ENCODE results near the gene CCSER1.

The CCSER1 gene

DNA sequence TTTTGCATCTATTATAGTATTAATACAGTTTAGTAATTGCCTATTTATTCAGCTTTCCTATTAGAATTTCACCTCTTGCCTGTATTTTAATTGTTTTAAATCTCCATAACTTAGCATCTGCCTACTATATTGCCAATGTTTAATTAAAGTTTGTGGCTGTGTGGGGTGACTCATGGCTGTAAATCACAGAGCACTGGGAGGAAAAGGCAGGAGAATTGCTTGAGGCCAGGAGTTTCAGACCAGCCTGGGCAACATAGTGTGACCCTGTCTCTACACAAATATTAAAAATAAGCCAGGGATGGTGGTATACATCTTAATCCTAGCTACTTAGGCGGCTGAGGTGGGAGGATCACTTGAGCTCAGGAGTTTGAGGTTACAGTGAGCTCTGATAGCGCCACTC lies 14.5 kb upstream of the CCSER1 start:
- Histone ChIP-seq H2BK15ac (ENCODE audit: low read length) (no peak overlapping the region), H3K4me3 (ENCODE audit: low read length in 2 of 2) (no peak overlapping the region), H3K9ac (ENCODE audit: low read depth, low read length, poor library complexity) (no peak overlapping the region), H2BK12ac (ENCODE audit: low read length) (no peak overlapping the region), H4K8ac (ENCODE audit: low read depth, low read length) (no peak overlapping the region), H2AK5ac (ENCODE audit: low read depth, low read length) (no peak overlapping the region), H4K91ac (ENCODE audit: low read depth, low read length, poor library complexity) (no peak overlapping the region), H3K18ac (ENCODE audit: low read length) (no peak overlapping the region), H3K79me1 (ENCODE audit: low read depth, low read length) (no peaks in the 10 kb centered on the region), H3K23ac (ENCODE audit: low read depth, low read length, poor library complexity) (no peak overlapping the region), H3K36me3 (replicated peaks in 1 of 2; ENCODE audit: control insufficient read depth in 2 of 2, insufficient read depth in 2 of 2, low read length in 2 of 2) (no peaks in the 10 kb centered on the region), H3K4ac (ENCODE audit: low read length) (no peak overlapping the region), H2BK120ac (ENCODE audit: low read depth, low read length) (no peak overlapping the region), H3K4me2 (ENCODE audit: insufficient read depth, low read length, poor library complexity, severe bottlenecking) (no peak overlapping the region), H2AFZ (ENCODE audit: low read length) (no peak overlapping the region), H3K4me1 (ENCODE audit: control insufficient read depth in 2 of 2, insufficient read depth in 1 of 2, low read depth in 1 of 2, low read length in 2 of 2) (no peaks in the 10 kb centered on the region), H3K27me3 (ENCODE audit: control insufficient read depth in 3 of 3, insufficient read depth in 3 of 3, low read depth in 1 of 3, low read length in 3 of 3) (peaks cover 0 to 2% (median 0%) of the 10 kb centered on the region in 3 experiments), H3K9me3 (replicated peaks in 1 of 2; ENCODE audit: control insufficient read depth in 2 of 2, insufficient read depth in 1 of 2, low read depth in 1 of 2, low read length in 2 of 2) (no peaks in the 10 kb centered on the region), H2BK5ac (ENCODE audit: low read length) (no peak overlapping the region), H3K27ac (replicated peaks; ENCODE audit: low read length) (no peak overlapping the region), H3K14ac (ENCODE audit: low read length) (no peak overlapping the region)
- no CpG with 5 or more reads among the region's 2 CpGs for WGBS, 2 donors (ENCODE audit: extremely low coverage in 2 of 2, insufficient read length in 2 of 2, insufficient replicate concordance in 1 of 2)
- DNase-seq (ENCODE audit: low spot score): no peak

DNA sequence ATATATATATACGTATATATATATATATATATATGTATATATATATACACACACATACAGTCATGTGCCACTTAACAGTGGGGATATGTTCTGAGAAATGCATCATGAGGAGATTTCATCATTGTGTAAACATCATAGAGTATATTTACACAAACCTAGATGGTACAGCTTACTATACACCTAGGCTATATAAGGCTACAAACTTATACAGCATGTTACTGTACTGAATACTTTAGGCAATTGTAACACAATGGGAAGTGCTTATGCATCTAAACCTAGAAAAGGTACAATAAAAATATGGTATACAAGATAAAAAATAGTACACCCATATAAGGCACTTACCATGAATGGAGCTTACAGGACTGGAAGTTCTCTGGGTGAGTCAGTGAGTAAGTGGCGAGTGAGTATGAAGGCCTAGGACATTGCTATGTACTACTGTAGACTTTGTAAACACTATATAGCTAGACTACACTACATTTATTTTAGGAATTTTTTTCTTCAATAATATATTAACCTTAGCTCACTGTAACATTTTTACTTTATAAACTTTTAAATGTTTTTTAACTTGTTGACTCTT lies 13.2 kb upstream of the CCSER1 start:
- DNase-seq (ENCODE audit: low spot score): no peak
- Histone ChIP-seq H2BK120ac (ENCODE audit: low read depth, low read length) (no peak overlapping the region), H2BK15ac (ENCODE audit: low read length) (no peak overlapping the region), H3K18ac (ENCODE audit: low read length) (no peak overlapping the region), H3K4ac (ENCODE audit: low read length) (no peak overlapping the region), H4K8ac (ENCODE audit: low read depth, low read length) (no peak overlapping the region), H3K79me1 (ENCODE audit: low read depth, low read length) (no peaks in the 10 kb centered on the region), H3K23ac (ENCODE audit: low read depth, low read length, poor library complexity) (no peak overlapping the region), H2AFZ (ENCODE audit: low read length) (no peak overlapping the region), H3K27ac (replicated peaks; ENCODE audit: low read length) (no peak overlapping the region), H2BK12ac (ENCODE audit: low read length) (no peak overlapping the region), H3K9ac (ENCODE audit: low read depth, low read length, poor library complexity) (no peak overlapping the region), H3K4me1 (ENCODE audit: control insufficient read depth in 2 of 2, insufficient read depth in 1 of 2, low read depth in 1 of 2, low read length in 2 of 2) (no peaks in the 10 kb centered on the region), H2AK5ac (ENCODE audit: low read depth, low read length) (no peak overlapping the region), H3K9me3 (replicated peaks in 1 of 2; ENCODE audit: control insufficient read depth in 2 of 2, insufficient read depth in 1 of 2, low read depth in 1 of 2, low read length in 2 of 2) (no peaks in the 10 kb centered on the region), H3K36me3 (replicated peaks in 1 of 2; ENCODE audit: control insufficient read depth in 2 of 2, insufficient read depth in 2 of 2, low read length in 2 of 2) (no peaks in the 10 kb centered on the region), H3K4me2 (ENCODE audit: insufficient read depth, low read length, poor library complexity, severe bottlenecking) (no peak overlapping the region), H3K14ac (ENCODE audit: low read length) (no peak overlapping the region), H3K4me3 (ENCODE audit: low read length in 2 of 2) (no peak overlapping the region), H2BK5ac (ENCODE audit: low read length) (no peak overlapping the region), H3K27me3 (ENCODE audit: control insufficient read depth in 3 of 3, insufficient read depth in 3 of 3, low read depth in 1 of 3, low read length in 3 of 3) (peaks cover 0 to 2% (median 0%) of the 10 kb centered on the region in 3 experiments), H4K91ac (ENCODE audit: low read depth, low read length, poor library complexity) (no peak overlapping the region)
- WGBS, 2 donors (ENCODE audit: extremely low coverage in 2 of 2, insufficient read length in 2 of 2, insufficient replicate concordance in 1 of 2): 67% methylated on average over 1 of the region's 2 CpGs; no CpG with 5 or more reads in 1 of the 2 donors

DNA sequence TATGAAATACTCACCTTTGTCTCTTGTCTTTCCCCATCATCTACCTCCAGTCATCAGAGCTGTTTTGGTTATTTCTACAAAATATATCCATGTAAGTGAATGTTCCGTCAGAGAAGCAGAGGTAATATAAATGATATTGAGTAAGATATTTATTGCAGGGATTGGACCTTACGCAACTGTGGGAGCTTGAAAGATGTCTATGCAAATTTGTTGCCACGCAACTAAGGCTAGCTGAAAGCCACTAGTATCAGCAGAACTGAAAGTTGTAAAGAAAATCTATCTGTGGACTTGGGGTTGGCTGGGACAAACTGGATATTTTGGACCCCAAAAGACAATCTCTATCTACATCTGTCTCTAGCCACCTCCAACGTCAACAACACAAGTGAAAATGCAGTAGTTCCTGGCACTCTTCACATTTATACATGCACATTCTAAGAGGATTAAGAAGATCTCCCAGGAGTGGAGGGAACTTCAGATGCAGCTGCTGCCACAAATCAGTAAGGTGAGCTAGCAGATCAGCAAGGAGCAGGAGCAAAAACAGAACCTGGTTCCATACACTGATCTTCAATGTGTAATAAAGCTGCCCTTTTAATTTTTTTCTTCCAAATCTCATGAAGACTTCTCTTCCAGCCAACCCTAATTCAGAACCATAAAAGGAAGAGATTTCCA lies 8.5 kb upstream of the CCSER1 start:
- Histone ChIP-seq H3K36me3 (replicated peaks in 1 of 2; ENCODE audit: control insufficient read depth in 2 of 2, insufficient read depth in 2 of 2, low read length in 2 of 2) (no peaks in the 10 kb centered on the region), H4K8ac (ENCODE audit: low read depth, low read length) (no peak overlapping the region), H2AFZ (ENCODE audit: low read length) (no peak overlapping the region), H3K23ac (ENCODE audit: low read depth, low read length, poor library complexity) (no peak overlapping the region), H3K4me3 (ENCODE audit: low read length in 2 of 2) (no peak overlapping the region), H3K4me1 (ENCODE audit: control insufficient read depth in 2 of 2, insufficient read depth in 1 of 2, low read depth in 1 of 2, low read length in 2 of 2) (no peaks in the 10 kb centered on the region), H2AK5ac (ENCODE audit: low read depth, low read length) (no peak overlapping the region), H2BK5ac (ENCODE audit: low read length) (no peak overlapping the region), H3K27me3 (ENCODE audit: control insufficient read depth in 3 of 3, insufficient read depth in 3 of 3, low read depth in 1 of 3, low read length in 3 of 3) (peaks cover 0 to 7% (median 0%) of the 10 kb centered on the region in 3 experiments), H3K9me3 (replicated peaks in 1 of 2; ENCODE audit: control insufficient read depth in 2 of 2, insufficient read depth in 1 of 2, low read depth in 1 of 2, low read length in 2 of 2) (no peaks in the 10 kb centered on the region), H3K14ac (ENCODE audit: low read length) (no peak overlapping the region), H3K27ac (replicated peaks; ENCODE audit: low read length) (no peak overlapping the region), H4K91ac (ENCODE audit: low read depth, low read length, poor library complexity) (no peak overlapping the region), H3K79me1 (ENCODE audit: low read depth, low read length) (no peaks in the 10 kb centered on the region), H2BK120ac (ENCODE audit: low read depth, low read length) (no peak overlapping the region), H3K4me2 (ENCODE audit: insufficient read depth, low read length, poor library complexity, severe bottlenecking) (no peak overlapping the region), H3K4ac (ENCODE audit: low read length) (no peak overlapping the region), H2BK15ac (ENCODE audit: low read length) (no peak overlapping the region), H3K18ac (ENCODE audit: low read length) (no peak overlapping the region), H3K9ac (ENCODE audit: low read depth, low read length, poor library complexity) (no peak overlapping the region), H2BK12ac (ENCODE audit: low read length) (no peak overlapping the region)
- WGBS, 2 donors (ENCODE audit: extremely low coverage in 2 of 2, insufficient read length in 2 of 2, insufficient replicate concordance in 1 of 2): no CpG with 5 or more reads among the region's 4 CpGs
- DNase-seq (ENCODE audit: low spot score): no peak

DNA sequence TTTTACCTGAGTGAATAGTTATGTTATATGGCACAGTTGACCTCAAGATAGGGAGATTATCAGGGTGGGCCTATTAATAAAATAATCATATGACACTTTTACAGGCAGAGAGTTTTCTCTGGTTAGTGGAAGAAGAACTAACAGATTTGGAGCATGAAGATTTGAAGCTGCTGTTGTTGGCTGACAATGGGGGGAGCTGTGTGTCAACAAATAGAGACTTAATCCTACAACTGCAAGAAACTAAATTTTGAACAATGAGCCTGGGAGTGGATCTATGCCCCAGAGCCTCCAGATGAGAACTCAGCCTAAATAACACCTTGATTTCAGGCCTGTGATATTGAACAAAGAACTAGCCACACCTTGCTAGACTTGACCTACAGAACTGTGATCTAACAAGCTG lies 7.2 kb upstream of the CCSER1 start:
- no peak overlapping the region for H3K4me2 ChIP-seq (ENCODE audit: insufficient read depth, low read length, poor library complexity, severe bottlenecking)

More for the DNA sequence above, 7.2 kb upstream of the CCSER1 start:
- Histone ChIP-seq H3K27me3 (ENCODE audit: control insufficient read depth in 3 of 3, insufficient read depth in 3 of 3, low read depth in 1 of 3, low read length in 3 of 3) (peaks cover 0 to 20% (median 0%) of the 10 kb centered on the region in 3 experiments), H3K18ac (ENCODE audit: low read length) (no peak overlapping the region), H2BK15ac (ENCODE audit: low read length) (no peak overlapping the region), H3K14ac (ENCODE audit: low read length) (no peak overlapping the region), H3K23ac (ENCODE audit: low read depth, low read length, poor library complexity) (no peak overlapping the region), H4K8ac (ENCODE audit: low read depth, low read length) (no peak overlapping the region), H3K4ac (ENCODE audit: low read length) (no peak overlapping the region), H3K4me1 (ENCODE audit: control insufficient read depth in 2 of 2, insufficient read depth in 1 of 2, low read depth in 1 of 2, low read length in 2 of 2) (no peaks in the 10 kb centered on the region), H3K79me1 (ENCODE audit: low read depth, low read length) (no peaks in the 10 kb centered on the region), H4K91ac (ENCODE audit: low read depth, low read length, poor library complexity) (no peak overlapping the region), H3K9me3 (replicated peaks in 1 of 2; ENCODE audit: control insufficient read depth in 2 of 2, insufficient read depth in 1 of 2, low read depth in 1 of 2, low read length in 2 of 2) (no peaks in the 10 kb centered on the region), H2AK5ac (ENCODE audit: low read depth, low read length) (no peak overlapping the region), H2BK5ac (ENCODE audit: low read length) (no peak overlapping the region), H3K4me3 (ENCODE audit: low read length in 2 of 2) (no peak overlapping the region), H3K27ac (replicated peaks; ENCODE audit: low read length) (no peak overlapping the region), H2BK12ac (ENCODE audit: low read length) (no peak overlapping the region), H2AFZ (ENCODE audit: low read length) (no peak overlapping the region), H3K36me3 (replicated peaks in 1 of 2; ENCODE audit: control insufficient read depth in 2 of 2, insufficient read depth in 2 of 2, low read length in 2 of 2) (no peaks in the 10 kb centered on the region), H2BK120ac (ENCODE audit: low read depth, low read length) (no peak overlapping the region), H3K9ac (ENCODE audit: low read depth, low read length, poor library complexity) (no peak overlapping the region)
- DNase-seq (ENCODE audit: low spot score): no peak
